Transverse colon (tissue), 4 donors: ENCODE results near the gene CMC1. TPM values are rescaled to one million over a fixed set of nuclear protein-coding genes. Genes with fewer than 3 reads are reported as not detected.
"Not testable (repeated sequence)": the region's sequence is repeated elsewhere in the genome, so short reads cannot be mapped to it uniquely, and the experiment has no call there.

Experiments
- DNase-seq: peaks from one replicate; pipeline ENCODE4 v3.0.0-alpha.2; 2019
- H3K27ac ChIP-seq, 4 donors: fragments of 200-600 bp; sonication (generic); 2 replicates each; pipeline ENCODE4 v1.5.1; 2016 to 2018; ENCODE audit warnings: inconsistent platforms in 4 of 4
- H3K27me3 ChIP-seq: fragments of 200-600 bp; sonication (generic); 2 replicates; pipeline ENCODE4 v1.5.1; 2017; ENCODE audit warnings: inconsistent platforms
- H3K36me3 ChIP-seq, 4 donors: fragments of 200-600 bp; sonication (generic); 2 replicates each; pipeline ENCODE4 v1.5.1; 2017 to 2019; ENCODE audit warnings: inconsistent platforms in 4 of 4
- H3K4me1 ChIP-seq, 4 donors: fragments of 200-600 bp; sonication (generic); 2 replicates each; pipeline ENCODE4 v1.5.1; 2017 to 2020; ENCODE audit warnings: inconsistent platforms in 4 of 4
- H3K4me3 ChIP-seq, 4 donors: fragments of 200-600 bp; sonication (generic); 1 replicate in 1 of 4; 2 replicates in 3 of 4; pipeline versions ENCODE4 v1.5.1 to v1.6.1; 2017 to 2019; ENCODE audit warnings: inconsistent platforms in 4 of 4
- H3K9me3 ChIP-seq, 2 donors: fragments of 200-600 bp; sonication (generic); 2 replicates each; pipeline ENCODE4 v1.5.1; 2017 to 2019; ENCODE audit warnings: inconsistent platforms in 2 of 2
- CTCF ChIP-seq, 5 experiments: fragments of 200-600 bp in 3 of 5; fragments of 450-650 bp in 2 of 5; sonication (generic) in 3 of 5; IDR thresholded peaks; 1 replicate in 2 of 5; 2 replicates in 3 of 5; pipeline ENCODE4 v1.5.1; 2016 to 2017; ENCODE audit warnings: antibody characterized with exemption in 5 of 5, inconsistent platforms in 3 of 5, mild to moderate bottlenecking in 2 of 5, moderate library complexity in 1 of 5
- EP300 ChIP-seq: sonication (generic); formaldehyde crosslinking; IDR thresholded peaks from one replicate; pipeline ENCODE4 v1.6.1; 2017; ENCODE audit warnings: antibody characterized with exemption, low read depth
- POLR2A ChIP-seq: fragments of 450-650 bp; IDR thresholded peaks from one replicate; pipeline ENCODE4 v1.6.1; 2016; ENCODE audit warnings: antibody characterized with exemption, mild to moderate bottlenecking, moderate library complexity
- POLR2AphosphoS5 ChIP-seq, 3 donors: sonication (generic); formaldehyde crosslinking; IDR thresholded peaks; one replicate each; pipeline ENCODE4 v1.6.1; 2016; ENCODE audit warnings: antibody characterized with exemption in 3 of 3
- WGBS, 2 donors: methylation state at CpG; one replicate each; pipeline ENCODE4 v1.1.5; 2018; ENCODE audit warnings: low coverage in 1 of 2; 5-methylcytosine and 5-hydroxymethylcytosine counted together
- in situ Hi-C, 4 donors: fragments of 200-750 bp; cut with MboI; loops; one replicate each; pipeline versions ENCODE4 v1.15.0 to v1.15.1; 2017; ENCODE audit warnings: low sequenced_read_pairs in 3 of 4, low pct_ligation_motif_present in 1 of 4, low pct_unique_long_range_greater_than_20kb in 1 of 4
- intact Hi-C: fragments of 100-400 bp; cut with DNase I; formaldehyde crosslinking; loops from one replicate; pipeline ENCODE4 v1.15.1; 2023; ENCODE audit warnings: low total_unique reads
- total RNA-seq, 4 donors: library from RNA; depleted of rRNA; stranded (reverse); fragments of >200 nt; gene quantifications; one replicate each; pipeline ENCODE4 v1.1.0, GENCODE V29; 2016

CMC1 gene
- total RNA-seq, 4 donors from 2014 or later, result 0.20 to 15.2 (median 10.7) TPM

- H3K27ac ChIP-seq, result no peak overlapping the region
- DNase-seq, result no peak
- no peaks in the 10 kb centered on the region for H3K27me3 ChIP-seq
- intact Hi-C loops (no loop called here), in situ Hi-C loops (no loop called here)
- H3K9me3 ChIP-seq, result peaks cover 11 to 13% of the 10 kb centered on the region in 2 donors
- WGBS, 2 donors, result 75 to 88% methylated on average over 1 of the region's 1 CpG
- peaks cover 0 to 12% (median 3%) of the 10 kb centered on the region in 4 donors for H3K4me1 ChIP-seq
- H3K4me3 ChIP-seq, result no peak overlapping the region
- H3K36me3 ChIP-seq, result peaks cover 0 to 21% (median 10%) of the 10 kb centered on the region in 4 donors
- TF ChIP-seq EP300, result no peak
- no peak for TF ChIP-seq POLR2A
- TF ChIP-seq CTCF (IDR thresholded peaks at IDR 0.05), result no peak
- TF ChIP-seq POLR2AphosphoS5 (IDR thresholded peaks at IDR 0.05), result no peak
Observed at GRCh38 chr3:28268989-28269388, 27.6 kb downstream of the CMC1 start.

- intact Hi-C loops, H3K4me3 ChIP-seq, DNase-seq, H3K27me3 ChIP-seq, in situ Hi-C loops, H3K27ac ChIP-seq: not testable (repeated sequence)
- Histone ChIP-seq H3K4me1 (peaks cover 0 to 12% (median 3%) of the 10 kb centered on the region in 4 donors), H3K9me3 (peaks cover 11 to 13% of the 10 kb centered on the region in 2 donors), H3K36me3 (peaks cover 0 to 16% (median 8%) of the 10 kb centered on the region in 4 donors)
- WGBS, 2 donors, result 97 to 100% methylated on average over 1 to 2 of the region's 2 CpGs
Observed at GRCh38 chr3:28269884-28270283, 28.5 kb downstream of the CMC1 start.

- no peak overlapping the region for H3K4me3 ChIP-seq
- no peak for DNase-seq
- intact Hi-C loops (no loop called here), in situ Hi-C loops (no loop called here)
- no peaks in the 10 kb centered on the region for H3K4me1 ChIP-seq
- no peak overlapping the region for H3K27ac ChIP-seq
- peaks cover 11 to 13% of the 10 kb centered on the region in 2 donors for H3K9me3 ChIP-seq
- H3K27me3 ChIP-seq, result no peaks in the 10 kb centered on the region
- peaks cover 0 to 21% (median 7%) of the 10 kb centered on the region in 4 donors for H3K36me3 ChIP-seq
- TF ChIP-seq POLR2AphosphoS5 (IDR thresholded peaks at IDR 0.05) (no peak), CTCF (IDR thresholded peaks at IDR 0.05) (no peak), POLR2A (no peak), EP300 (no peak)
Observed at GRCh38 chr3:28273837-28274236, 32.4 kb downstream of the CMC1 start.

GRCh38 chr3:28278918-28279317 lies 37.5 kb downstream of the CMC1 start:
- in situ Hi-C loops (no loop called here), intact Hi-C loops (no loop called here)
- Histone ChIP-seq H3K27me3 (no peaks in the 10 kb centered on the region), H3K4me1 (peaks cover 0 to 9% (median 0%) of the 10 kb centered on the region in 4 donors), H3K27ac (no peak overlapping the region), H3K36me3 (peaks cover 0 to 5% (median 0%) of the 10 kb centered on the region in 4 donors), H3K4me3 (no peak overlapping the region), H3K9me3 (no peaks in the 10 kb centered on the region)
- DNase-seq, result no peak
- 89 to 100% methylated on average over 1 to 2 of the region's 2 CpGs for WGBS, 2 donors
- TF ChIP-seq EP300 (no peak), POLR2A (no peak)

- Histone ChIP-seq H3K27me3 (no peaks in the 10 kb centered on the region), H3K27ac (no peak overlapping the region), H3K36me3 (peaks cover 0 to 5% (median 0%) of the 10 kb centered on the region in 4 donors), H3K4me1 (peaks cover 0 to 9% (median 0%) of the 10 kb centered on the region in 4 donors), H3K4me3 (no peak overlapping the region), H3K9me3 (no peaks in the 10 kb centered on the region)
- TF ChIP-seq EP300 (no peak), CTCF (IDR thresholded peaks at IDR 0.05) (no peak), POLR2AphosphoS5 (IDR thresholded peaks at IDR 0.05) (no peak), POLR2A (no peak)
- no peak for DNase-seq
- intact Hi-C loops, result no loop called here
- WGBS, 2 donors, result 53 to 58% methylated on average over 4 of the region's 4 CpGs
- in situ Hi-C loops, result no loop called here
Observed at GRCh38 chr3:28279770-28280169, 38.4 kb downstream of the CMC1 start.
